GM06990 (cell line): ENCODE results near the gene SEC14L5.

Source experiments
- DNase-seq: peaks from one replicate; pipeline ENCODE4 v3.0.0-alpha.2; 2011; ENCODE audit not compliant: insufficient read length; ENCODE audit errors: extremely low read depth
- H3K27me3 ChIP-seq: replicated peaks from 2 replicates; pipeline ENCODE4 v1.6.0; 2011; ENCODE audit warnings: low read length; ENCODE audit not compliant: control insufficient read depth, insufficient read depth
- H3K36me3 ChIP-seq: 2 replicates; pipeline ENCODE4 v1.5.1; 2011; ENCODE audit warnings: low read length; ENCODE audit not compliant: control insufficient read depth, insufficient read depth
- H3K4me3 ChIP-seq: replicated peaks from 2 replicates; pipeline ENCODE4 v1.5.1; 2011; ENCODE audit warnings: low read depth, mild to moderate bottlenecking, control low read depth, low read length
- TF ChIP-seq, protein P1 (sequence below): IDR thresholded peaks from 2 replicates; pipeline ENCODE4 v1.5.1; 2011; ENCODE audit warnings: low read length, control low read depth, mild to moderate bottlenecking, inconsistent platforms; ENCODE audit not compliant: insufficient read depth, poor library complexity, severe bottlenecking

The SEC14L5 gene

DNA sequence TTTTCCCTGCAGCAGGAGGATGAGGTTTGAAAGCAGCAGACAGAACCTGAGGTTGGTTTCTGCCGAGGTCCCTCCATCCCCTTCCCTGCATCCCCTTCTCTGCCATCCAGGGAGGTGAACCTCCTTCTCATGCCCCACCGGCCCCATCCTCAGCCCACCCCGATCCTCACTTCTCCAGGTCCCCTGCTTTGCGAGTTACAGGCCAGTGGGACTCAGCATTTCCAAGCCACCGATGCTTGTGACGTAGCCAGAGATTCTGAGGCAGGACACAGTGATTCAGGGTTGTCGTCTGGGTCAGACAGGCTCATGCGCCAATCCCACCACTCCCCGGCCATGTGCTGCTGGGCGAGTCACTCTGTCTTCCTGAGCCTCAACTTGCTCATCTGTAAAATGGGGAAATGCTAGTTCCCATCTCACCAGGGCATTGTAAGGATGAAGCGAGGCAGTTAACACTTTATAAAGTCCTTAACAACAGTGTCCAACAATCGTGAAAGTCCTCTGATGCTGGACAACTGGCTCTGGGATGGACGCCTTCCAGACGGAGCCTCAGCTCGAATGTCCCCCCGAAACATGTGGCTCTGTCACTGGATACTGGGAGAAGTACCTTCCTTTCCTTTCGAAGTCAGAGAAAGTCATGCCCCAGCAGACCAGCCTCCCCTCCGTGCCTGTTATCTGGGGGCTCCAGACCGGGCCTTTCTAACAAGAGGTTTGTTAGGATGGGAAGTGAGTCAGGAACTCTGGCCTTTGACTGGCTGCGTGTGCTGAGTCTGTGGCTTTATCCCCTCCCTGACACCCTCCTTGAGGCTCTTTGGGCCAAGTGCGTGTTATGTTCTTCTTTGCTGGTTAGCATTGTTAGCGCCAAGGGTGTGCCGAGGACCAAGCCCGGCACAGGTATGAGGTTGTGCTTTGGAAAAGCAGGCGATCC is 21.9 kb downstream of the SEC14L5 start:
- TF ChIP-seq, protein P1, sequence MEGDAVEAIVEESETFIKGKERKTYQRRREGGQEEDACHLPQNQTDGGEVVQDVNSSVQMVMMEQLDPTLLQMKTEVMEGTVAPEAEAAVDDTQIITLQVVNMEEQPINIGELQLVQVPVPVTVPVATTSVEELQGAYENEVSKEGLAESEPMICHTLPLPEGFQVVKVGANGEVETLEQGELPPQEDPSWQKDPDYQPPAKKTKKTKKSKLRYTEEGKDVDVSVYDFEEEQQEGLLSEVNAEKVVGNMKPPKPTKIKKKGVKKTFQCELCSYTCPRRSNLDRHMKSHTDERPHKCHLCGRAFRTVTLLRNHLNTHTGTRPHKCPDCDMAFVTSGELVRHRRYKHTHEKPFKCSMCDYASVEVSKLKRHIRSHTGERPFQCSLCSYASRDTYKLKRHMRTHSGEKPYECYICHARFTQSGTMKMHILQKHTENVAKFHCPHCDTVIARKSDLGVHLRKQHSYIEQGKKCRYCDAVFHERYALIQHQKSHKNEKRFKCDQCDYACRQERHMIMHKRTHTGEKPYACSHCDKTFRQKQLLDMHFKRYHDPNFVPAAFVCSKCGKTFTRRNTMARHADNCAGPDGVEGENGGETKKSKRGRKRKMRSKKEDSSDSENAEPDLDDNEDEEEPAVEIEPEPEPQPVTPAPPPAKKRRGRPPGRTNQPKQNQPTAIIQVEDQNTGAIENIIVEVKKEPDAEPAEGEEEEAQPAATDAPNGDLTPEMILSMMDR: no peak
- DNase-seq: no peak
- H3K4me3 ChIP-seq: no peak overlapping the region
- no peaks in the 10 kb centered on the region for H3K36me3 ChIP-seq
- H3K27me3 ChIP-seq: no peaks in the 10 kb centered on the region; the same call in 1 of the 2 replicates

DNA sequence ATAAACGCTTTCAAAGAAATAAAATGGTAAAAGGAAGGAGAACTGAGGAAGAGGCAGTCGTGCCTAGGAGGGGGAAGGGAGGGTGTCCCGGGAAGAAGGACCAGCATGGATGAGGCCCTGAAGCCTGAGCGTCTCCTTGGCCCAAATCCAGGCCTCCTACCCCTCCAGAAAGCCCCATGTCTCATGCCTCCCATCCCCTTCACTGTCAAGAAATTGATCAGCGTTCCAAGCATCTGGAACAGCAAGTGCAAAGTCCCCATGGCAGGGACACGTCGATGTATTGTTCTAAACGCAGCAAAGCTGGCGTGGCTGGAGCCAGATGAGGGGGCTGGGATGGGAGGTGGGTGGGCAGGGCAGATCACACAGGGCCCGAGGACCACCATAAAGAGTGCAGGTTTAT is 22.6 kb downstream of the SEC14L5 start:
- TF ChIP-seq, protein P1: no peak
- no peak overlapping the region for H3K4me3 ChIP-seq
- DNase-seq: no peak
- H3K36me3 ChIP-seq: no peaks in the 10 kb centered on the region
- H3K27me3 ChIP-seq: no peaks in the 10 kb centered on the region; the same call in 1 of the 2 replicates

DNA sequence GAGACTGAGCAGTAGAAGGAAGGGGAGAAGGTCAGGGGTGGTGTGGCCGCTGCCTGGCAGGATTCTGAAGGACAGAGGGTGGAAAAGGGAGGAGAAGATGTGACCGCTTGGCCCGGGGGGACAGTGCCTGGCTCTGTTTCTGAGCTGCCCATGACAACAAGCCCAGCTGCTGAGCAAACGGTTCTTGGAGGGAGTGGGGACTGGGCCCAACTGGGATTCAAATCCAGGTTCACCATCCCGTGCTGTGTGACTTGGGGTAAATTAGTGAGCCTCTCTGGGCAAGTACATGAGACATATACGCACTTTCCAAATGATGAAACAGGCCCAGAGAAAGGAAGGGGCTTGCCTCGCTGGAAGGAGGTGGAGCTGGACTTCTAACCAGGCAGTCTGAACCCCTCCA is 23.3 kb downstream of the SEC14L5 start:
- no peaks in the 10 kb centered on the region; the same call in 1 of the 2 replicates for H3K27me3 ChIP-seq
- TF ChIP-seq, protein P1: no peak
- H3K36me3 ChIP-seq: no peaks in the 10 kb centered on the region
- DNase-seq: no peak
- H3K4me3 ChIP-seq: no peak overlapping the region

DNA sequence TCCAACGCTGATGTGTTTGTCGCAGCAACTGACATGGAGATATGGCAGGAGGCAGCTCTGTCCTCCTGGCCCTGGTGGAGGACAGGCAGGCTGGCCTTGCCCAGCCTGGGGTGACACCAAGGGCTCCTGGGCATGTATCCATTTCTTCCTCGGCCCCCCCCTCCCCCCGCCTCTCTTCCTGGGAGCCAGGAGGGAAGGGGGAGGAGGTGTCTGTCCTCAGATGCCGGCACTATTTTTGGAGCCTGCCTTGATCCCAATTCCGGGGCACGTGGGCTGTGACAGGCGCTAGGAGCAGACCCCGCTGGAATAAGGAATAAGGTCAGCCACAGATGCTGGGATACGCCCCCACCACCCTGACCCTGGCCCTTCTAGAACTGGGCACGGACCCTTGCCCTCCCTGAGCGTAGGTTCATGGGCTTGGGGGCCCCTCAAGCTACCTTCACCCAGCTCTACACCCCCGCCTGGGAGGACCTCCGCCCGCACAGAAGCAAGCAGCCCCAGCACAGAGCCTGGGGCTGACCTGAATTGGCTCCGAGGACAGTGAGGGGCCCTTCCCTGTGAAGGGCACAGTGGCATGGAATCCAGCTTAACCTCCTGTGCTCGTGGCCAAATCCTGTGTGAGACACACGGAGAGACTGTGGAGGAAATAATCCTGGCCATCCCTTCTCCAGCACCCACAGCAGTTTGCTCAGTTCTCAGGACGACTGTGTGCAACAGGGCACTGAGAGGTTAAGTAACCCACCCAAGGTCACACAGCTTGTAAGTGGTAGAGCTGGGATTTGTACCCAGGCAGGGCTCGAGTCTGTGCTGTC is 24.1 kb downstream of the SEC14L5 start:
- no peak for DNase-seq
- H3K27me3 ChIP-seq: no peaks in the 10 kb centered on the region; the same call in 1 of the 2 replicates
- no peak overlapping the region for H3K4me3 ChIP-seq
- no peaks in the 10 kb centered on the region for H3K36me3 ChIP-seq
- TF ChIP-seq, protein P1: no peak

DNA sequence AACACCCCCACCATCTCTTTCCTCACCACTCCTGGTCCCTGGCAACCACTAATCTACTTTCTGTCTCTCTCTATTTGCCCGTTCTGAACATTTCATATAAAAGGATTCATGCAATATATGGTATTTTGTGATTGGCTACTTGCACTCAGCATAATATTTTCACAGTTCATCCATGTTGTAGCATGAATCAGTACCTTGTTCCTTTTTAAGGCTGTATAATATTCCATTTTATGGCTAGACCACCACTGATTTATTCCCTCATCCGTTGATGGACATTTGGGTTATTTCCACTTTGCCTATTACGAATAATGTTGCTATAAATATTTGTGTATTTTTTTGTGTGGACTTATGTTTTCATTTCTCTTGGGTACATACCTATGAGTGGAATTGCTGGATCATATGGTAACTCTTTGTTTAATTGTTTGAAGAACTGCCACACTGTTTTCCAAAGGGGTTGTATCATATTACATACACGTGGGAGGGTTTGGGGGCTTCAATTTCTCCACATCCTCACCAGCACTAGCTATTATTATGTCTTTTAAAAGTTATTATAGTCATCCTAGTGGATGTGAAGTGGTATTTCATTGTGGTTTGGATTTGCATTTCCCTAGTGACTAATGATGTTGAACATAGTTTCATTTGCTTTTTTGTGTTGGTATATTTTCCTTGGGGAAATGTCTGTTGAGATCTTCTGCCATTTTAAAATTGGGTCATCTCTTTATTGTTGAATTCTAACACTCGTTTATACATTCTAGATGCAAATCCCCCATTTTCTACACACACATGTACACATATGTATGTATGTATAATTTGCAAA is 26.3 kb downstream of the SEC14L5 start:
- Histone ChIP-seq H3K27me3 (no peaks in the 10 kb centered on the region; the same call in 1 of the 2 replicates), H3K36me3 (no peaks in the 10 kb centered on the region), H3K4me3 (no peak overlapping the region)
- TF ChIP-seq, protein P1: no peak
- no peak for DNase-seq
